K562 (cell line): Measurements from ENCODE around the gene CRABP2. TPM values are rescaled to one million over a fixed set of nuclear protein-coding genes. Genes with fewer than 3 reads are reported as not detected.

Experiments
- BRCA1 ChIP-seq, 2 experiments: fragments of 450-650 bp in 1 of 2; sonication (generic) in 1 of 2; formaldehyde crosslinking in 1 of 2; IDR thresholded peaks; 2 replicates each; pipeline versions ENCODE4 v1.5.0 to v1.6.1; 2017 to 2020; ENCODE audit warnings: mild to moderate bottlenecking in 1 of 2, missing genetic modification reagents in 1 of 2
- CCAR2 ChIP-seq: fragments of 200-400 bp; formaldehyde crosslinking; IDR thresholded peaks from 2 replicates; pipeline ENCODE4 v1.6.1; 2017; ENCODE audit warnings: mild to moderate bottlenecking, low read depth, low read length
- EP300 ChIP-seq: IDR thresholded peaks from 2 replicates; pipeline ENCODE4 v1.6.1; 2012; ENCODE audit warnings: low read length, improper control_type of control experiment
- FOS ChIP-seq: IDR thresholded peaks from 3 replicates; pipeline ENCODE4 v1.6.1; 2011; ENCODE audit not compliant: insufficient read length; ENCODE audit errors: extremely low read depth
- FOXJ3 ChIP-seq: sonication (generic); formaldehyde crosslinking; IDR thresholded peaks from 2 replicates; pipeline ENCODE4 v1.4.0; 2020; ENCODE audit warnings: mild to moderate bottlenecking, missing genetic modification reagents
- HMGN3 ChIP-seq: IDR thresholded peaks from 2 replicates; pipeline ENCODE4 v1.6.1; 2011; ENCODE audit warnings: borderline replicate concordance, low read depth, mild to moderate bottlenecking, mixed read lengths, low read length; ENCODE audit not compliant: insufficient read length; ENCODE audit errors: extremely low read depth
- HNRNPUL1 ChIP-seq: fragments of 200-400 bp; formaldehyde crosslinking; IDR thresholded peaks from 2 replicates; pipeline ENCODE4 v1.6.1; 2017; ENCODE audit warnings: low read length
- MCM3 ChIP-seq: fragments of 450-650 bp; IDR thresholded peaks from 2 replicates; pipeline ENCODE4 v1.6.1; 2016
- MYC ChIP-seq, 2 experiments: fragments of 250-450 bp in 1 of 2; sonication (Bioruptor Pico) in 1 of 2; IDR thresholded peaks; 2 replicates each; pipeline versions ENCODE4 v1.5.1 to v1.6.1; 2012 to 2021; ENCODE audit warnings: low read depth in 2 of 2, borderline replicate concordance in 1 of 2, improper control_type of control experiment in 1 of 2, low read length in 1 of 2, mild to moderate bottlenecking in 1 of 2, moderate library complexity in 1 of 2
- PCBP2 ChIP-seq: fragments of 200-400 bp; formaldehyde crosslinking; IDR thresholded peaks from 2 replicates; pipeline ENCODE4 v1.6.1; 2018; ENCODE audit warnings: low read length, low read depth, mild to moderate bottlenecking, moderate library complexity; ENCODE audit not compliant: poor library complexity, severe bottlenecking
- RBFOX2 ChIP-seq: fragments of 200-400 bp; formaldehyde crosslinking; IDR thresholded peaks from 2 replicates; pipeline ENCODE4 v1.6.1; 2017; ENCODE audit warnings: low read depth, mild to moderate bottlenecking, low read length, moderate library complexity
- RCOR1 ChIP-seq, 2 experiments: IDR thresholded peaks; 2 replicates each; pipeline ENCODE4 v1.6.1; 2012; ENCODE audit warnings: low read depth in 2 of 2, low read length in 2 of 2, borderline replicate concordance in 1 of 2, improper control_type of control experiment in 1 of 2
- SUPT5H ChIP-seq: fragments of 450-650 bp; IDR thresholded peaks from 2 replicates; pipeline ENCODE4 v1.6.1; 2016
- TEAD4 ChIP-seq, 2 experiments: sonication (generic) in 1 of 2; formaldehyde crosslinking in 1 of 2; IDR thresholded peaks; 2 replicates each; pipeline versions ENCODE4 v1.6.1 to v1.8.0; 2012 to 2022; ENCODE audit warnings: borderline replicate concordance in 1 of 2, inconsistent platforms in 1 of 2, low read length in 1 of 2, mild to moderate bottlenecking in 1 of 2, missing genetic modification reagents in 1 of 2
- TRIM24 ChIP-seq, 2 experiments: fragments of 450-650 bp; IDR thresholded peaks; 2 replicates each; pipeline ENCODE4 v1.6.1; 2016
- ZBTB1 ChIP-seq: sonication (generic); formaldehyde crosslinking; IDR thresholded peaks from 2 replicates; pipeline ENCODE4 v1.8.1; 2023; ENCODE audit warnings: missing genetic modification reagents, low read depth, mild to moderate bottlenecking, borderline replicate concordance
- ZC3H4 ChIP-seq: sonication (generic); formaldehyde crosslinking; IDR thresholded peaks from 2 replicates; pipeline ENCODE4 v1.9.0; 2021; ENCODE audit warnings: missing genetic modification reagents, borderline replicate concordance
- ZNF121 ChIP-seq: sonication (generic); formaldehyde crosslinking; conservative IDR thresholded peaks from 2 replicates; pipeline ENCODE4 v1.8.0; 2022; ENCODE audit warnings: missing genetic modification reagents
- ZNF143 ChIP-seq: sonication (generic); formaldehyde crosslinking; IDR thresholded peaks from 2 replicates; pipeline ENCODE4 v1.9.0; 2022; ENCODE audit warnings: mild to moderate bottlenecking, missing genetic modification reagents
- ZNF778 ChIP-seq: fragments of 450-650 bp; formaldehyde crosslinking; IDR thresholded peaks from 2 replicates; pipeline ENCODE4 v1.4.0; 2020; ENCODE audit warnings: mild to moderate bottlenecking, moderate library complexity
- polyA plus RNA-seq, 8 experiments: library from polyadenylated mRNA; depleted of rRNA in 4 of 8; stranded (reverse) in 5 of 8; unstranded in 3 of 8; fragments of >200 nt; fragmentation: Nextera tagmentation in 2 of 8; fragmentation: Illumina TruSeq in 1 of 8; extraction: Ambion mirVana in 2 of 8; extraction: Trizol in 1 of 8; gene quantifications; 2 replicates each; pipeline versions ENCODE4 v1.2.1 to v1.2.3, GENCODE V29; 2011 to 2014; ENCODE audit warnings: inconsistent platforms in 1 of 8, missing spikeins in 1 of 8
- total RNA-seq, 7 experiments: library from RNA; depleted of rRNA in 6 of 7; stranded (reverse); fragments of >200 nt in 6 of 7; fragmentation: Illumina TruSeq in 2 of 7; extraction: Trizol in 2 of 7; gene quantifications; 2 replicates each; pipeline versions ENCODE4 v1.2.1 to v1.2.3, GENCODE V29; 2011 to 2021; ENCODE audit warnings: low replicate concordance in 1 of 7
- TF ChIP-seq, protein P1 (sequence below): fragments of 450-650 bp; IDR thresholded peaks from 2 replicates; pipeline ENCODE4 v1.6.1; 2016; ENCODE audit warnings: mild to moderate bottlenecking

Gene CRABP2
- total and polyA plus RNA-seq, 9 of the 15 experiments (the other 6 are each of a cell fraction or from before 2014, with no cell fraction given): 0.30 to 2.5 (median 0.82) TPM

DNA sequence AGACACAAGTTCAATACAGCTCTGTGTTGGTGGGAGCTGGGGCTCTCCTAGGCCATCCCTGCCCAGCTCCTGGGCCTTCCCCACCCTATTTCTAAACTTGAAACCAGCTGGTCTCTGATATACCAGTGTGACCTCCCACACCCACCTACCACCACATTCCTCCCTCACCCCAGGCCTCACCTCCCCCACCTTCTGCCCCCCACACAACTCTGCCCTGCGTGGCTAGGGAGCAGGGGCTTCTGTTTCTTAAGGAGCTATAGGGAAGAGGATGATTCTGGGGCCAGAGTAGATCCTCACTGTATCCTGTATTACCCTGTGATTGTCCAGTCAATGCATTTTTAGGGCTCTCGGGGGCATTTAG, 44.7 kb downstream of the CRABP2 start (continued):
- TF ChIP-seq RBFOX2: no peak; the same call in 1 of the 2 replicates
- no peak for TF ChIP-seq FOS
- peak; percentile 90; the same call in 1 of the 2 replicates for TF ChIP-seq ZC3H4 (CRISPR knock-in tag)
- no peak for TF ChIP-seq ZNF121 (CRISPR knock-in tag)
- TF ChIP-seq MYC (IDR thresholded peaks at IDR 0.05; ENCODE audit: low read depth, low read length): no peak
- TF ChIP-seq MYC (CRISPR knock-in tag; IDR thresholded peaks at IDR 0.05; ENCODE audit: borderline replicate concordance, low read depth): 0 out of 2 replicates have a peak, but pooled peaks have one; percentile 14
- no peak for TF ChIP-seq BRCA1 (IDR thresholded peaks at IDR 0.05)
- TF ChIP-seq BRCA1 (CRISPR knock-in tag; IDR thresholded peaks at IDR 0.05): 0 out of 2 replicates have a peak, but pooled peaks have one; percentile 70
- no peak for TF ChIP-seq ZNF778 (CRISPR knock-in tag)
- peak; percentile 33; the same call in 1 of the 2 replicates for TF ChIP-seq ZNF143 (CRISPR knock-in tag)
- peak; percentile 15; the same call in 1 of the 2 replicates for TF ChIP-seq TEAD4 (IDR thresholded peaks at IDR 0.05; ENCODE audit: low read length)
- 0 out of 2 replicates have a peak, but pooled peaks have one; percentile 30 for TF ChIP-seq TEAD4 (CRISPR knock-in tag; IDR thresholded peaks at IDR 0.05; ENCODE audit: borderline replicate concordance)
- no peak for TF ChIP-seq HMGN3
- TF ChIP-seq MCM3: no peak
- TF ChIP-seq SUPT5H: 0 out of 2 replicates have a peak, but pooled peaks have one; percentile 27
- TF ChIP-seq RCOR1 (IDR thresholded peaks at IDR 0.05; ENCODE audit: borderline replicate concordance in 1 of 2, low read depth in 2 of 2, low read length in 2 of 2): 0 out of 4 replicates have a peak, but pooled peaks of 1 of the 2 experiments have one; percentile 21
- TF ChIP-seq CCAR2: no peak
- TF ChIP-seq EP300: peak; percentile 11; the same call in 1 of the 2 replicates
- TF ChIP-seq, protein P1, sequence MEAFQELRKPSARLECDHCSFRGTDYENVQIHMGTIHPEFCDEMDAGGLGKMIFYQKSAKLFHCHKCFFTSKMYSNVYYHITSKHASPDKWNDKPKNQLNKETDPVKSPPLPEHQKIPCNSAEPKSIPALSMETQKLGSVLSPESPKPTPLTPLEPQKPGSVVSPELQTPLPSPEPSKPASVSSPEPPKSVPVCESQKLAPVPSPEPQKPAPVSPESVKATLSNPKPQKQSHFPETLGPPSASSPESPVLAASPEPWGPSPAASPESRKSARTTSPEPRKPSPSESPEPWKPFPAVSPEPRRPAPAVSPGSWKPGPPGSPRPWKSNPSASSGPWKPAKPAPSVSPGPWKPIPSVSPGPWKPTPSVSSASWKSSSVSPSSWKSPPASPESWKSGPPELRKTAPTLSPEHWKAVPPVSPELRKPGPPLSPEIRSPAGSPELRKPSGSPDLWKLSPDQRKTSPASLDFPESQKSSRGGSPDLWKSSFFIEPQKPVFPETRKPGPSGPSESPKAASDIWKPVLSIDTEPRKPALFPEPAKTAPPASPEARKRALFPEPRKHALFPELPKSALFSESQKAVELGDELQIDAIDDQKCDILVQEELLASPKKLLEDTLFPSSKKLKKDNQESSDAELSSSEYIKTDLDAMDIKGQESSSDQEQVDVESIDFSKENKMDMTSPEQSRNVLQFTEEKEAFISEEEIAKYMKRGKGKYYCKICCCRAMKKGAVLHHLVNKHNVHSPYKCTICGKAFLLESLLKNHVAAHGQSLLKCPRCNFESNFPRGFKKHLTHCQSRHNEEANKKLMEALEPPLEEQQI: no peak
- 0 out of 2 replicates have a peak, but pooled peaks have one; percentile 0 for TF ChIP-seq HNRNPUL1
- TF ChIP-seq ZBTB1 (CRISPR knock-in tag): no peak
- no peak for TF ChIP-seq PCBP2
- TF ChIP-seq FOXJ3 (CRISPR knock-in tag): no peak
- no peak for TF ChIP-seq TRIM24 (IDR thresholded peaks at IDR 0.05)
